Caco-2 (cell line): ENCODE data around the gene GRID1. TPM values are rescaled to one million over a fixed set of nuclear protein-coding genes. Genes with fewer than 3 reads are reported as not detected.
A peak's percentile ranks its signal among the peaks of the same experiment; 100 is the strongest.

ENCODE experiments used
- BruUV-seq: library from RNA; stranded (reverse); fragments of 400-500 nt; replicated peaks from 2 replicates; lab custom pipeline; 2021; lab: Mats Ljungman, UMichigan
- CTCF ChIA-PET: fragments of 300-600 bp; sonication (Branson Sonifier 250); formaldehyde crosslinking; loops from one replicate; lab custom pipeline; 2022; ENCODE audit warnings: antibody characterized with exemption; lab: Charles Lee
- POLR2A ChIA-PET: fragments of 300-600 bp; sonication (Branson Sonifier 250); formaldehyde crosslinking; loops from one replicate; lab custom pipeline; 2022; ENCODE audit warnings: antibody characterized with exemption; lab: Charles Lee
- DNase-seq, 2 experiments: peaks; one replicate each; pipeline versions ENCODE4 v3.0.0 to v3.0.0-alpha.2; 2020 to 2022
- H3K27me3 ChIP-seq: replicated peaks from 2 replicates; pipeline ENCODE4 v1.6.0; 2011; ENCODE audit warnings: low read length; ENCODE audit not compliant: control insufficient read depth, insufficient read depth
- H3K36me3 ChIP-seq: 2 replicates; pipeline ENCODE4 v1.5.1; 2011; ENCODE audit warnings: low read length; ENCODE audit not compliant: control insufficient read depth, insufficient read depth
- H3K4me1 ChIP-seq: fragments of 250-450 bp; sonication (Bioruptor Pico); 2 replicates; pipeline ENCODE4 v1.5.1; 2020; ENCODE audit warnings: mild to moderate bottlenecking
- H3K4me3 ChIP-seq: 2 replicates; pipeline ENCODE4 v1.5.1; 2011; ENCODE audit warnings: low read depth, mild to moderate bottlenecking, control low read depth, low read length
- H3K9me3 ChIP-seq: fragments of 250-450 bp; sonication (Bioruptor Pico); 2 replicates; pipeline ENCODE4 v1.5.1; 2020; ENCODE audit warnings: mild to moderate bottlenecking, moderate library complexity
- H3K27ac Mint-ChIP-seq: one replicate; pipeline ENCODE4 v1.8.0; 2022; ENCODE audit warnings: mixed read lengths; ENCODE audit not compliant: unreplicated experiment
- H3K27me3 Mint-ChIP-seq: one replicate; pipeline ENCODE4 v1.8.0; 2022; ENCODE audit warnings: mixed read lengths; ENCODE audit not compliant: insufficient read depth, unreplicated experiment
- H3K36me3 Mint-ChIP-seq: one replicate; pipeline ENCODE4 v1.8.0; 2022; ENCODE audit warnings: mild to moderate bottlenecking, mixed read lengths; ENCODE audit not compliant: insufficient read depth, unreplicated experiment
- H3K4me1 Mint-ChIP-seq: one replicate; pipeline ENCODE4 v1.8.0; 2022; ENCODE audit warnings: low read depth, mixed read lengths; ENCODE audit not compliant: unreplicated experiment
- H3K4me3 Mint-ChIP-seq: one replicate; pipeline ENCODE4 v1.8.0; 2022; ENCODE audit warnings: mild to moderate bottlenecking, moderate library complexity, mixed read lengths; ENCODE audit not compliant: unreplicated experiment
- H3K9me3 Mint-ChIP-seq: one replicate; pipeline ENCODE4 v1.8.0; 2022; ENCODE audit warnings: mixed read lengths; ENCODE audit not compliant: unreplicated experiment
- intact Hi-C: fragments of 100-400 bp; cut with micrococcal nuclease; formaldehyde crosslinking; loops from one replicate; pipeline ENCODE4 v1.10.0; 2022; ENCODE audit not compliant: unreplicated experiment
- total RNA-seq: library from RNA; stranded (reverse); gene quantifications from 2 replicates; pipeline ENCODE4 v1.2.3, GENCODE V29; 2022
- TF ChIP-seq, protein P1 (sequence below), 2 experiments: fragments of 200-600 bp in 1 of 2; IDR thresholded peaks; 1 replicate in 1 of 2; 2 replicates in 1 of 2; pipeline versions ENCODE4 v1.5.1 to v1.8.0; 2011 to 2022; ENCODE audit warnings: antibody characterized with exemption in 1 of 2, control low read depth in 1 of 2, inconsistent platforms in 1 of 2, low read depth in 1 of 2, low read length in 1 of 2, mild to moderate bottlenecking in 1 of 2, moderate library complexity in 1 of 2; ENCODE audit not compliant: insufficient read depth in 1 of 2, severe bottlenecking in 1 of 2, unreplicated experiment in 1 of 2

The GRID1 gene
- total RNA-seq, 1 experiment from 2014 or later: 8.0 TPM

DNA sequence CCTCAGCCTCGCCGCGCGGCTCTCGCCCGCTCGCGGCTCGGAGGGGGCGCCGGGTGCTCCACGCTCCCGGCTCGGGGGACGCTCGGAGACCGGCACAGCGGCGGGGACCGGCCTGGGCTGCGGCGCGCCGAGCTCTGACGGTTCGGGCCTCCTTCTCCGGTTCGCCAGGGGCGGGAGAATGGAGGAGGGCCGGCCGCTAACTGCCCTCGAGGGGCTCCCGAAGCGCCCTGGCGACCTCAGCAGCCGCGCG lies 232 bp upstream of the GRID1 start:
- peak in 1 of 2 experiments; percentile 33 for DNase-seq
- H3K27ac Mint-ChIP-seq: no peak overlapping the region
- peaks cover 13% of the 10 kb centered on the region for H3K27me3 Mint-ChIP-seq
- H3K27me3 ChIP-seq: no peaks in the 10 kb centered on the region
- POLR2A ChIA-PET: no interaction called here
- H3K36me3 ChIP-seq: no peaks in the 10 kb centered on the region
- intact Hi-C loops: no loop called here
- peak overlapping the region; percentile 63 for H3K4me3 ChIP-seq
- peaks cover 5% of the 10 kb centered on the region for H3K4me1 Mint-ChIP-seq
- CTCF ChIA-PET: interaction anchor here (2.6 kb wide), 1 partner anchor 18 kb away, joined by 15 read pairs; no protein-coding TSS in a partner anchor
- H3K9me3 ChIP-seq: no peaks in the 10 kb centered on the region
- no TSS peak for BruUV-seq
- peak overlapping the region; percentile 69 for H3K4me3 Mint-ChIP-seq
- H3K36me3 Mint-ChIP-seq: no peaks in the 10 kb centered on the region
- no peaks in the 10 kb centered on the region for H3K9me3 Mint-ChIP-seq
- peaks cover 21% of the 10 kb centered on the region for H3K4me1 ChIP-seq
- TF ChIP-seq, protein P1, sequence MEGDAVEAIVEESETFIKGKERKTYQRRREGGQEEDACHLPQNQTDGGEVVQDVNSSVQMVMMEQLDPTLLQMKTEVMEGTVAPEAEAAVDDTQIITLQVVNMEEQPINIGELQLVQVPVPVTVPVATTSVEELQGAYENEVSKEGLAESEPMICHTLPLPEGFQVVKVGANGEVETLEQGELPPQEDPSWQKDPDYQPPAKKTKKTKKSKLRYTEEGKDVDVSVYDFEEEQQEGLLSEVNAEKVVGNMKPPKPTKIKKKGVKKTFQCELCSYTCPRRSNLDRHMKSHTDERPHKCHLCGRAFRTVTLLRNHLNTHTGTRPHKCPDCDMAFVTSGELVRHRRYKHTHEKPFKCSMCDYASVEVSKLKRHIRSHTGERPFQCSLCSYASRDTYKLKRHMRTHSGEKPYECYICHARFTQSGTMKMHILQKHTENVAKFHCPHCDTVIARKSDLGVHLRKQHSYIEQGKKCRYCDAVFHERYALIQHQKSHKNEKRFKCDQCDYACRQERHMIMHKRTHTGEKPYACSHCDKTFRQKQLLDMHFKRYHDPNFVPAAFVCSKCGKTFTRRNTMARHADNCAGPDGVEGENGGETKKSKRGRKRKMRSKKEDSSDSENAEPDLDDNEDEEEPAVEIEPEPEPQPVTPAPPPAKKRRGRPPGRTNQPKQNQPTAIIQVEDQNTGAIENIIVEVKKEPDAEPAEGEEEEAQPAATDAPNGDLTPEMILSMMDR (IDR thresholded peaks at IDR 0.05; ENCODE audit: insufficient read depth in 1 of 2, low read depth in 1 of 2, low read length in 1 of 2, severe bottlenecking in 1 of 2, unreplicated experiment in 1 of 2): no peak

DNA sequence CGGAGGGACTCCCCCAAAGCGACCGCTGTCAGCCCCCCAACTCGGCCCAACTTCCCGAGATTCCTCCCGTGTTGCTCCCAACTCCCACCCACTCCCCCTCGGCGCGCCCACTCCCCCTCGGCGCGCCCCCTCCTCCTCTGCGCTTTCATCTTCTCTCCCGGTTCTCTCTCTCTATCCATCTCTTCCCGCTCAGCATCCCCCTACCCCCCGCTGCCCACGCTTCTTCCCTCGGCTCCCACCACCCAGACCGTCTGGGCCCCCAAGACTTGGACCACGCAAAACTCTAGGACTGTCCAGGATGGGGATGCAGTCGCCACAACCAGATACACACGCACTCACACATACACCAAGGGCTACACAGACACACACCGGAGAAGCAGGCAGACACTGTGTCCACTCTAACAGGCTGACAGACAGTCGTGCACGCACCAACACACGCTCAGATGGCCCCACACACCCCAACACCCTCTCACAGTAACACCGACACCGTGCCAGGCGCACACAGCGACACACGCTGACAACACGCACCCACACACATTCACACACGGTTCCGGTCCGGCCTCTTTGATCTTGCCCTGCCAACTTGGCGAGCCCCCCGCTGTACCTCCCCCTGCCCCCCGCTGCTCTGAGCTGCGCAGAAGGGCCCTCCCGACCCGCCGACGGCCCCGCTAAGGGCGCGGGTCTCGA lies 1.1 kb downstream of the GRID1 start:
- H3K4me1 ChIP-seq: peaks cover 34% of the 10 kb centered on the region
- Mint-ChIP-seq H3K27me3 (peaks cover 8% of the 10 kb centered on the region), H3K4me1 (peaks cover 17% of the 10 kb centered on the region), H3K4me3 (peak overlapping the region; percentile 69), H3K27ac (no peak overlapping the region), H3K9me3 (no peaks in the 10 kb centered on the region), H3K36me3 (no peaks in the 10 kb centered on the region)
- POLR2A ChIA-PET: no interaction called here
- H3K36me3 ChIP-seq: no peaks in the 10 kb centered on the region
- TF ChIP-seq, protein P1 (IDR thresholded peaks at IDR 0.05; ENCODE audit: insufficient read depth in 1 of 2, low read depth in 1 of 2, low read length in 1 of 2, severe bottlenecking in 1 of 2, unreplicated experiment in 1 of 2): no peak
- no peaks in the 10 kb centered on the region for H3K9me3 ChIP-seq
- CTCF ChIA-PET: interaction anchor here (0.6 to 2.6 kb wide), 3 partner anchors 16 to 319 kb away, joined by 3 to 15 read pairs (median 3); no protein-coding TSS in a partner anchor
- BruUV-seq: no TSS peak
- no peaks in the 10 kb centered on the region for H3K27me3 ChIP-seq
- DNase-seq: peak in 1 of 2 experiments; percentile 30
- peak overlapping the region; percentile 63 for H3K4me3 ChIP-seq
- intact Hi-C loops: no loop called here

DNA sequence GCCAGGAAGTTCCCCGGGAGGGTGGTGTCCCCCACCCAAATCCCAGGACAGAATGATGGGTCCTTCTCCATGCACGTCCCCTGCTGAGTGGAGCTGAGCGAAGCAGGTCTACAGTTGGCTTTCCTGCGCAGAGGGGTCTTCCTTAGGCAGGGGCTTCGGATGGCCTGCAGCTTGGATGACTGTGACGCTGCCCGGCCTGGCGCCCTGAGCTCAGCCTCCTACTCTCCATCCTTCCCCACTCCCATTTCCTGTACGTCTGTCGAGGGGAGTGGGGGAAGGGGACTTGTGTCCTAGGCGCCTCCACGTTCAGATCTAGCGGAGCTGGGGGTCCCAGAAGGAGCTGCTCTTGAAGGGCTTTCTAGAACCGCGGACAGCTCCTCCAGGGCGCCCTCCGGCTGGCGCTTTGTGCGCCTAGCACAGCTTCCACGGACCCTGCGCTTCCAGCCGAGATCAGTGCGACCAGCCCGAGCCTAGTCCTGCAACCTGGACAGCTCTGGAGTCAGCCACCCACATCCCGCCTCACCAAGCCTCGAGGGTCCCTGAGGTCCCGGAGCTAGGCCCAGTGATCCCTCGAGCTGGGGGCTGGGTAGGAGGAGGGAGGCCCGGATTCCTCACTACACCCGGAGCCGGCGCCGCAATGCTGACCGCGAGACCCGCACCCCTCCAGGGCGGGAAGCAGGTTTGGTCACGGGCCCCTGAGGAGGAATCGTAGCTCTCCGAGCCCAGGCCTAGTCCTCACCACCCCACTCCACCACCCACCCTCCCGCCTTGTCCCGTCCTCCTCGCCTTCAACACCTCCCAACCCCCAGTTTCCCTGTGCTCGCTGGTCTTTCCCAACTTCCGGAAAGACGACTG lies 1.9 kb downstream of the GRID1 start:
- BruUV-seq: no TSS peak
- Mint-ChIP-seq H3K4me3 (no peak overlapping the region), H3K27ac (no peak overlapping the region), H3K4me1 (peaks cover 17% of the 10 kb centered on the region), H3K9me3 (no peaks in the 10 kb centered on the region), H3K27me3 (peaks cover 8% of the 10 kb centered on the region), H3K36me3 (no peaks in the 10 kb centered on the region)
- Histone ChIP-seq H3K9me3 (no peaks in the 10 kb centered on the region), H3K27me3 (no peaks in the 10 kb centered on the region), H3K36me3 (no peaks in the 10 kb centered on the region), H3K4me3 (no peak overlapping the region), H3K4me1 (peaks cover 34% of the 10 kb centered on the region)
- TF ChIP-seq, protein P1 (IDR thresholded peaks at IDR 0.05; ENCODE audit: insufficient read depth in 1 of 2, low read depth in 1 of 2, low read length in 1 of 2, severe bottlenecking in 1 of 2, unreplicated experiment in 1 of 2): no peak
- POLR2A ChIA-PET: no interaction called here
- intact Hi-C loops: no loop called here
- CTCF ChIA-PET: interaction anchor here (0.7 to 0.9 kb wide), 2 partner anchors 16 to 793 kb away, joined by 3 to 4 read pairs; no protein-coding TSS in a partner anchor
- DNase-seq: peak in 1 of 2 experiments; percentile 29
